ENCODE data around the gene PPARG.
"Not testable (repeated sequence)": the region's sequence is repeated elsewhere in the genome, so short reads cannot be mapped to it uniquely, and the experiment has no call there.

PPARG gene

GRCh38 chr3:12380461-12380860, 91.6 kb downstream of the PPARG start:
- H3K9ac ChIP-seq (ENCODE audit: low read depth, low read length), result no peak overlapping the region
- H3K27me3 ChIP-seq (ENCODE audit: control insufficient read depth, insufficient read depth, low read length), result no peaks in the 10 kb centered on the region
- no peaks in the 10 kb centered on the region for H3K9me3 ChIP-seq (ENCODE audit: control insufficient read depth, insufficient read depth, low read length)
- H3K36me3 ChIP-seq (ENCODE audit: control insufficient read depth, insufficient read depth, low read length), result no peaks in the 10 kb centered on the region
- no peaks in the 10 kb centered on the region for H3K4me1 ChIP-seq (ENCODE audit: control insufficient read depth, insufficient read depth, low read length)
- H3K27ac ChIP-seq (ENCODE audit: low read depth, low read length), result no peak overlapping the region
- no peak overlapping the region for H3K4me3 ChIP-seq (ENCODE audit: low read depth, low read length)

- H3K4me3 ChIP-seq (ENCODE audit: low read depth, low read length), result no peak overlapping the region
- no peak overlapping the region for H3K9ac ChIP-seq (ENCODE audit: low read depth, low read length)
- no peaks in the 10 kb centered on the region for H3K9me3 ChIP-seq (ENCODE audit: control insufficient read depth, insufficient read depth, low read length)
- H3K27me3 ChIP-seq (ENCODE audit: control insufficient read depth, insufficient read depth, low read length), result no peaks in the 10 kb centered on the region
- no peaks in the 10 kb centered on the region for H3K4me1 ChIP-seq (ENCODE audit: control insufficient read depth, insufficient read depth, low read length)
- no peak overlapping the region for H3K27ac ChIP-seq (ENCODE audit: low read depth, low read length)
- no peaks in the 10 kb centered on the region for H3K36me3 ChIP-seq (ENCODE audit: control insufficient read depth, insufficient read depth, low read length)
Observed at GRCh38 chr3:12381199-12381598, 92.3 kb downstream of the PPARG start.

GRCh38 chr3:12383218-12383617, 94.3 kb downstream of the PPARG start:
- Histone ChIP-seq H3K27me3 (ENCODE audit: control insufficient read depth, insufficient read depth, low read length) (no peaks in the 10 kb centered on the region), H3K9ac (ENCODE audit: low read depth, low read length) (no peak overlapping the region), H3K4me1 (ENCODE audit: control insufficient read depth, insufficient read depth, low read length) (no peaks in the 10 kb centered on the region), H3K9me3 (ENCODE audit: control insufficient read depth, insufficient read depth, low read length) (no peaks in the 10 kb centered on the region), H3K36me3 (ENCODE audit: control insufficient read depth, insufficient read depth, low read length) (no peaks in the 10 kb centered on the region), H3K27ac (ENCODE audit: low read depth, low read length) (no peak overlapping the region), H3K4me3 (ENCODE audit: low read depth, low read length) (no peak overlapping the region)

- no peak overlapping the region for H3K9ac ChIP-seq (ENCODE audit: low read depth, low read length)
- H3K4me1 ChIP-seq (ENCODE audit: control insufficient read depth, insufficient read depth, low read length), result no peaks in the 10 kb centered on the region
- H3K27me3 ChIP-seq (ENCODE audit: control insufficient read depth, insufficient read depth, low read length), result no peaks in the 10 kb centered on the region
- H3K27ac ChIP-seq (ENCODE audit: low read depth, low read length), result no peak overlapping the region
- H3K4me3 ChIP-seq (ENCODE audit: low read depth, low read length), result no peak overlapping the region
- no peaks in the 10 kb centered on the region for H3K9me3 ChIP-seq (ENCODE audit: control insufficient read depth, insufficient read depth, low read length)
- no peaks in the 10 kb centered on the region for H3K36me3 ChIP-seq (ENCODE audit: control insufficient read depth, insufficient read depth, low read length)
Observed at GRCh38 chr3:12384451-12385233, 95.8 kb downstream of the PPARG start.

- not testable (repeated sequence) for H3K4me3 ChIP-seq (ENCODE audit: low read depth, low read length); H3K27me3 ChIP-seq (ENCODE audit: control insufficient read depth, insufficient read depth, low read length); H3K4me1 ChIP-seq (ENCODE audit: control insufficient read depth, insufficient read depth, low read length); H3K27ac ChIP-seq (ENCODE audit: low read depth, low read length); H3K9ac ChIP-seq (ENCODE audit: low read depth, low read length); H3K9me3 ChIP-seq (ENCODE audit: control insufficient read depth, insufficient read depth, low read length); H3K36me3 ChIP-seq (ENCODE audit: control insufficient read depth, insufficient read depth, low read length)
Observed at GRCh38 chr3:12386514-12387291, 97.8 kb downstream of the PPARG start.

- H3K4me3 ChIP-seq (ENCODE audit: low read depth, low read length), result no peak overlapping the region
- no peaks in the 10 kb centered on the region for H3K4me1 ChIP-seq (ENCODE audit: control insufficient read depth, insufficient read depth, low read length)
- H3K27ac ChIP-seq (ENCODE audit: low read depth, low read length), result no peak overlapping the region
- H3K36me3 ChIP-seq (ENCODE audit: control insufficient read depth, insufficient read depth, low read length), result no peaks in the 10 kb centered on the region
- H3K9me3 ChIP-seq (ENCODE audit: control insufficient read depth, insufficient read depth, low read length), result no peaks in the 10 kb centered on the region
- no peak overlapping the region for H3K9ac ChIP-seq (ENCODE audit: low read depth, low read length)
- no peaks in the 10 kb centered on the region for H3K27me3 ChIP-seq (ENCODE audit: control insufficient read depth, insufficient read depth, low read length)
Observed at GRCh38 chr3:12388185-12388584, 99.3 kb downstream of the PPARG start.

GRCh38 chr3:12392101-12392878, 103.4 kb downstream of the PPARG start:
- H3K27ac ChIP-seq (ENCODE audit: low read depth, low read length), result no peak overlapping the region
- H3K9ac ChIP-seq (ENCODE audit: low read depth, low read length), result no peak overlapping the region
- H3K9me3 ChIP-seq (ENCODE audit: control insufficient read depth, insufficient read depth, low read length), result no peaks in the 10 kb centered on the region
- no peak overlapping the region for H3K4me3 ChIP-seq (ENCODE audit: low read depth, low read length)
- no peaks in the 10 kb centered on the region for H3K36me3 ChIP-seq (ENCODE audit: control insufficient read depth, insufficient read depth, low read length)
- no peaks in the 10 kb centered on the region for H3K4me1 ChIP-seq (ENCODE audit: control insufficient read depth, insufficient read depth, low read length)
- no peaks in the 10 kb centered on the region for H3K27me3 ChIP-seq (ENCODE audit: control insufficient read depth, insufficient read depth, low read length)

GRCh38 chr3:12393894-12394293, 105.0 kb downstream of the PPARG start:
- no peaks in the 10 kb centered on the region for H3K9me3 ChIP-seq (ENCODE audit: control insufficient read depth, insufficient read depth, low read length)
- no peaks in the 10 kb centered on the region for H3K27me3 ChIP-seq (ENCODE audit: control insufficient read depth, insufficient read depth, low read length)
- H3K36me3 ChIP-seq (ENCODE audit: control insufficient read depth, insufficient read depth, low read length), result no peaks in the 10 kb centered on the region
- no peak overlapping the region for H3K27ac ChIP-seq (ENCODE audit: low read depth, low read length)
- H3K4me1 ChIP-seq (ENCODE audit: control insufficient read depth, insufficient read depth, low read length), result no peaks in the 10 kb centered on the region
- no peak overlapping the region for H3K4me3 ChIP-seq (ENCODE audit: low read depth, low read length)
- no peak overlapping the region for H3K9ac ChIP-seq (ENCODE audit: low read depth, low read length)

GRCh38 chr3:12394569-12395271, 105.8 kb downstream of the PPARG start:
- no peaks in the 10 kb centered on the region for H3K27me3 ChIP-seq (ENCODE audit: control insufficient read depth, insufficient read depth, low read length)
- no peaks in the 10 kb centered on the region for H3K9me3 ChIP-seq (ENCODE audit: control insufficient read depth, insufficient read depth, low read length)
- H3K4me1 ChIP-seq (ENCODE audit: control insufficient read depth, insufficient read depth, low read length), result no peaks in the 10 kb centered on the region
- H3K36me3 ChIP-seq (ENCODE audit: control insufficient read depth, insufficient read depth, low read length), result no peaks in the 10 kb centered on the region
- no peak overlapping the region for H3K9ac ChIP-seq (ENCODE audit: low read depth, low read length)
- H3K4me3 ChIP-seq (ENCODE audit: low read depth, low read length), result no peak overlapping the region
- no peak overlapping the region for H3K27ac ChIP-seq (ENCODE audit: low read depth, low read length)

GRCh38 chr3:12395349-12396012, 106.6 kb downstream of the PPARG start:
- no peak overlapping the region for H3K4me3 ChIP-seq (ENCODE audit: low read depth, low read length)
- H3K36me3 ChIP-seq (ENCODE audit: control insufficient read depth, insufficient read depth, low read length), result no peaks in the 10 kb centered on the region
- no peaks in the 10 kb centered on the region for H3K4me1 ChIP-seq (ENCODE audit: control insufficient read depth, insufficient read depth, low read length)
- H3K27ac ChIP-seq (ENCODE audit: low read depth, low read length), result no peak overlapping the region
- no peaks in the 10 kb centered on the region for H3K9me3 ChIP-seq (ENCODE audit: control insufficient read depth, insufficient read depth, low read length)
- H3K9ac ChIP-seq (ENCODE audit: low read depth, low read length), result no peak overlapping the region
- H3K27me3 ChIP-seq (ENCODE audit: control insufficient read depth, insufficient read depth, low read length), result no peaks in the 10 kb centered on the region

Measured in HUES48 (cell line).